Upper lobe of left lung (tissue), 6 donors: Measurements from ENCODE around the gene UPK1A. TPM values are rescaled to one million over a fixed set of nuclear protein-coding genes. Genes with fewer than 3 reads are reported as not detected.

Experiments
- ATAC-seq, 2 donors: fragments of 200-7000 bp; cut with Tn5 transposase; one replicate each; pipeline ENCODE4 v1.9.1; 2022; ENCODE audit warnings: mild to moderate bottlenecking in 2 of 2, moderate library complexity in 2 of 2; ENCODE audit not compliant: low FRiP score in 2 of 2
- DNase-seq, 2 donors: peaks; one replicate each; pipeline ENCODE4 v3.0.0-alpha.2; 2019 to 2020
- H3K27ac ChIP-seq, 4 donors: fragments of 200-600 bp; sonication (generic); one replicate each; pipeline ENCODE4 v1.5.1; 2016 to 2019
- H3K27me3 ChIP-seq, 4 donors: fragments of 200-600 bp; sonication (generic); one replicate each; pipeline ENCODE4 v1.5.1; 2017 to 2019
- H3K36me3 ChIP-seq, 4 donors: fragments of 200-600 bp; sonication (generic); one replicate each; pipeline ENCODE4 v1.5.1; 2016 to 2019
- H3K4me1 ChIP-seq, 4 donors: fragments of 200-600 bp; sonication (generic); one replicate each; pipeline ENCODE4 v1.5.1; 2018 to 2019
- H3K4me3 ChIP-seq, 4 donors: fragments of 200-600 bp; sonication (generic); one replicate each; pipeline ENCODE4 v1.5.1; 2017 to 2019; ENCODE audit warnings: mild to moderate bottlenecking in 2 of 4, moderate library complexity in 1 of 4
- H3K9me3 ChIP-seq, 4 donors: fragments of 200-600 bp; sonication (generic); one replicate each; pipeline ENCODE4 v1.5.1; 2018 to 2019
- EP300 ChIP-seq, 4 donors: sonication (generic); formaldehyde crosslinking; IDR thresholded peaks; one replicate each; pipeline ENCODE4 v1.5.1; 2017; ENCODE audit warnings: antibody characterized with exemption in 4 of 4, control low read depth in 2 of 4
- POLR2A ChIP-seq, 4 donors: fragments of 450-650 bp; IDR thresholded peaks; one replicate each; pipeline ENCODE4 v1.5.1; 2016 to 2017; ENCODE audit warnings: antibody characterized with exemption in 4 of 4, mild to moderate bottlenecking in 2 of 4
- POLR2AphosphoS5 ChIP-seq, 2 donors: sonication (generic); formaldehyde crosslinking; IDR thresholded peaks; one replicate each; pipeline ENCODE4 v1.5.1; 2017; ENCODE audit warnings: antibody characterized with exemption in 2 of 2
- WGBS, 2 donors: methylation state at CpG; one replicate each; pipeline ENCODE4 v1.1.5; 2017 to 2018; 5-methylcytosine and 5-hydroxymethylcytosine counted together
- total RNA-seq, 6 donors: library from RNA; depleted of rRNA in 4 of 6; stranded (reverse); fragments of >200 nt in 4 of 6; gene quantifications; one replicate each; pipeline versions ENCODE4 v1.1.0 to v1.2.1, GENCODE V29; 2016 to 2021
- TF ChIP-seq, protein P1 (sequence below), 6 experiments: fragments of 450-650 bp in 4 of 6; fragments of 200-600 bp in 2 of 6; sonication (generic) in 2 of 6; IDR thresholded peaks; one replicate each; pipeline ENCODE4 v1.5.1; 2016 to 2019; ENCODE audit warnings: antibody characterized with exemption in 6 of 6
- donor health status: DM: no; HTN: no; CAD: no; lungs with moderate emphysema.
- donor health status: DM: no; HTN: yes; CAD: no; lungs with severe emphysema.

The UPK1A gene
- total RNA-seq, 6 donors from 2014 or later: not detected

DNA sequence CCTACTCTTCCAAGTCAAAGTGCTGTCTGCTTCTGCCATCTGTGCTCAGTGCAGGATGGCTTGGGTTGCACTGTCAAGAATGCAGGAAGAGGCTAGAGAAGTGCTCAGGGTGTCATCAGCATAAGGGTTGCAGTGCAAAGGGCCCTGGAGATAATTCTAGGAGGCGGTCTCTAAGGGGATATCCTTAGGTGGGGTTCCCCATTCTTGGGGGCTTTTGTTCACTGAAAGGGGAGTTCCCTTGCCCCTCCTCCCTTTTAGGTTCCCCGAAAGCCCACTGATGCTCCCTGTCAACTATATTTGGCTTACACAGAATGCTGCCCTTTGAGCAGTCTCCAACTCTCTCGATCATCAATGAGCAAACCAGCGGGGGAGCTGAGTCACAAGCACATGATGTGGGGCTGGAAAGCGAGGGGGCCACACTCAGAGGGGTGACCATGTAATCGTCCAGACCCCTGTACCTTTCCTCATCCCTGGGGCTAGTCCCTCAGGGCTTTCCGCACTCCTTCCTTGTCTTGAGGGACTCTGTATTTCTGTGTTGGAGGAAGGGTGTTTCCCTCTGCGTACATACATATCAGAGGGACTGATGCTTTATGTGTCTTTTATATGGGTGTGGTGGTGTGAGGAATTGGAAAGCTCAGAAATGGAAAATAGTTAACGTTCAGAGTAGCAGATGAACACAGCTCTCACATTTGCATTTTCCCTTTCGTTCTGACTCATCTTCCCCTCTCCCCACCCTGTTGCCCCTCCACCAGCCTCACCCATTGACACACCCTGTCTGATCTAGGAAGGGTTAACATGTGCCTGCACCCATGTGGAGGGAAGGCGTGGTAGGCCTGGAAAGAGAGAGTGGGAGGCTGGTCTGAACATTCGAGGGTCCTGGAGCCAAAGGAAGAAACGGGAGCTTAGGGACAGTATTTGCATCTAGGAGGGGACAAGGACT, 44.7 kb downstream of the UPK1A start:
- ATAC-seq (no peak), DNase-seq (no peak)
- Histone ChIP-seq H3K27ac (no peak overlapping the region), H3K27me3 (no peaks in the 10 kb centered on the region), H3K4me1 (peaks cover 7 to 11% (median 8%) of the 10 kb centered on the region in 4 donors), H3K36me3 (no peaks in the 10 kb centered on the region), H3K4me3 (no peak overlapping the region), H3K9me3 (no peaks in the 10 kb centered on the region)
- 64 to 66% methylated on average over 12 to 13 of the region's 13 CpGs for WGBS, 2 donors
- no peak for TF ChIP-seq POLR2A (IDR thresholded peaks at IDR 0.05)
- TF ChIP-seq, protein P1, sequence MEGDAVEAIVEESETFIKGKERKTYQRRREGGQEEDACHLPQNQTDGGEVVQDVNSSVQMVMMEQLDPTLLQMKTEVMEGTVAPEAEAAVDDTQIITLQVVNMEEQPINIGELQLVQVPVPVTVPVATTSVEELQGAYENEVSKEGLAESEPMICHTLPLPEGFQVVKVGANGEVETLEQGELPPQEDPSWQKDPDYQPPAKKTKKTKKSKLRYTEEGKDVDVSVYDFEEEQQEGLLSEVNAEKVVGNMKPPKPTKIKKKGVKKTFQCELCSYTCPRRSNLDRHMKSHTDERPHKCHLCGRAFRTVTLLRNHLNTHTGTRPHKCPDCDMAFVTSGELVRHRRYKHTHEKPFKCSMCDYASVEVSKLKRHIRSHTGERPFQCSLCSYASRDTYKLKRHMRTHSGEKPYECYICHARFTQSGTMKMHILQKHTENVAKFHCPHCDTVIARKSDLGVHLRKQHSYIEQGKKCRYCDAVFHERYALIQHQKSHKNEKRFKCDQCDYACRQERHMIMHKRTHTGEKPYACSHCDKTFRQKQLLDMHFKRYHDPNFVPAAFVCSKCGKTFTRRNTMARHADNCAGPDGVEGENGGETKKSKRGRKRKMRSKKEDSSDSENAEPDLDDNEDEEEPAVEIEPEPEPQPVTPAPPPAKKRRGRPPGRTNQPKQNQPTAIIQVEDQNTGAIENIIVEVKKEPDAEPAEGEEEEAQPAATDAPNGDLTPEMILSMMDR (IDR thresholded peaks at IDR 0.05): no peak
- TF ChIP-seq EP300 (IDR thresholded peaks at IDR 0.05): no peak
- TF ChIP-seq POLR2AphosphoS5 (IDR thresholded peaks at IDR 0.05): no peak

DNA sequence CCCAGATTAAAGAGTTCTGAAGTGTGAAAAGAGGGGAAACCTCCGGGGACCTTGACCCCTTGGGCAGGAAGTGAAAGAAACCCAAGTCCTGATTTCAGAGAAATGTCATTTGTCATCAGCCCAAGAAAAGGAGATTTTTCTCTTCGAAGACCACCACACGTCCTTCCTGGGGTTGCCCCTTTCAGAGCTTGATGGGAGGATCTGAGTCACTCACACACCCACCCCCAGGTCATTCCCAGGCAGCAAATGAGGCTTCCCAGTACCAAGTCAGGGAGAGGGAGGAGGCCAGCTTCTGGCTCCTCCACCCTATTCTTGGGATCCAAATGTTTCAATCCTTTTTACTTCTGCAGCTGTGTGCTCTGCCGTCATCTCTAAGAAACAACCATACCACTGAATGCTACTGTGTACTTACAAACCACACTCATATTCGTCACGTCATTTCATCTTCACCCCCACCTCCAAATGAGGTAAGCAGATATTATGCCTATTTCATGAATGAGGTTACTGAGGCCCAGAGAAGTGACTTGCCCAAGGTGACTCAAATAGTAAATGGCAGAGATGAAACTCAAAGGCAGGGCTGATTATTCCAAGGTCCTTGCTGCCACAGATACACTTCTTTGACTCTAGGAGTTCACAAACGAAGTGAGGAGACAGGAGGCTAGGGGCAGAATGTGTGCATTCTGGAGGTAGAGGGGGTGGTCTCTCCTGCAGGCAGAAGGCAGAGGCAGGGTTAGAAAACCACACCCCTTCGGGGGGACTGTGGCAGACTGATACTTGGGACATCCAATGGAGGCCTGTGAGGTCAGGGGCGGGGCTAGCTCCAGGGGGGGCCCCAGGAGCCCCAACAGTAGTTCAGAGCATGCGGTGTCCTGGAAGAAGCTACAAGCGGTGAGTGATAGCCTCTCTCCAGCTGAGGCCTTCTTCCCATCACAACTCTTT, 46.5 kb downstream of the UPK1A start:
- no peak for ATAC-seq
- no peaks in the 10 kb centered on the region for H3K9me3 ChIP-seq
- DNase-seq: no peak
- peaks cover 8 to 19% (median 14%) of the 10 kb centered on the region in 4 donors for H3K4me1 ChIP-seq
- WGBS, 2 donors: 57 to 83% methylated on average over 11 of the region's 11 CpGs
- H3K27me3 ChIP-seq: no peaks in the 10 kb centered on the region
- H3K27ac ChIP-seq: no peak overlapping the region
- no peaks in the 10 kb centered on the region for H3K36me3 ChIP-seq
- TF ChIP-seq, protein P1 (IDR thresholded peaks at IDR 0.05): no peak
- TF ChIP-seq POLR2AphosphoS5 (IDR thresholded peaks at IDR 0.05) (no peak), POLR2A (IDR thresholded peaks at IDR 0.05) (no peak), EP300 (IDR thresholded peaks at IDR 0.05) (no peak)
- no peak overlapping the region for H3K4me3 ChIP-seq

DNA sequence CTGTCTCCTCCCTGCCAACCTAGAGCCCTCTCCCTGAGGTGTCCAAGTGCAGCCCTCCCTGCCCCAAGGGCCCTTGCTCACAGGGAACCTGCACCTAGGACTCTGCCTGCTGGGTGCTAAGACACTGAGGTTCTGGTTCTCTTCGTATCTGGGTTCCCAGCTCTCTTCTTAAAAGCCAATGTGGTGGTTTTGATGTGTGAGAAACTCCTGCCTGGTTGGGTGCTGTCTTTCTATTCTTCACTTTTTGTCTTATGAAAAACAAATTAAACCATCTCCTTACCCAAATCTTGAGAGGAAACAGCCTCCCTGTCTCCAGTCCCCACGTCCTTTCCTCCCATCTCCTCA, 47.2 kb downstream of the UPK1A start:
- H3K27me3 ChIP-seq: no peaks in the 10 kb centered on the region
- H3K9me3 ChIP-seq: no peaks in the 10 kb centered on the region
- TF ChIP-seq POLR2A (IDR thresholded peaks at IDR 0.05) (no peak), POLR2AphosphoS5 (IDR thresholded peaks at IDR 0.05) (no peak), EP300 (IDR thresholded peaks at IDR 0.05) (no peak)
- TF ChIP-seq, protein P1 (IDR thresholded peaks at IDR 0.05): no peak
- 70 to 80% methylated on average over 2 of the region's 2 CpGs for WGBS, 2 donors
- peaks cover 8 to 21% (median 15%) of the 10 kb centered on the region in 4 donors for H3K4me1 ChIP-seq
- no peak overlapping the region for H3K27ac ChIP-seq
- no peak for ATAC-seq
- no peaks in the 10 kb centered on the region for H3K36me3 ChIP-seq
- no peak for DNase-seq
- no peak overlapping the region for H3K4me3 ChIP-seq

DNA sequence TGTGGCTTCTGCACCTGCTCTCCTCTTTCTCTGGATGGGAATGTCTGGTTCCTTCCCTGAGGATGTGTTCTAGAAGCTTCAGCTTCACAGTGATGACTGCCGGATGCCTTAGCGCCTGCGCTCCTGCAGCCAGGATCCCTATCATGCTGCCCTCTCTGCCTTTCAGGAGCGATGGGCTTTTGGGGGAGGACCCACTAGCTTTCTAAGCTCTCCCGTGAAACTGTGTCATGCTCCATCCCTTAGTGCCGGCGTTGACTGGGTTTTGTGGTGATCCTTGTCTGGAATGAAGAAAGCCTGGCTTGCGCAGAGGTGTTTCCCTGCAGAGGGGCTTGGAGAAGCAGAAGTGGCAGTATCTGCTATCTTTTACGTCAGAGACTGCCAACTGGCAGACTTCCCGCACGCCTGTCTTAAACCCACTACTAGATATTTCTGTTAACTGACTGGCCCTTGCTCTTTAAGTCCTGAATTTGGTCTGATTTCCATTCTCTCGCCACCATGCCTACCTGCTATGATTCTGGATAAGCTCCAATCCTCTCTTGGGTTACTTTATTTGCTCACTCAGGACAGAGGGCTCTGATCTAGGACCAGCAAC, 47.7 kb downstream of the UPK1A start:
- DNase-seq: no peak
- WGBS, 2 donors: 76 to 80% methylated on average over 12 of the region's 12 CpGs
- no peak for ATAC-seq
- H3K4me1 ChIP-seq: peaks cover 11 to 26% (median 20%) of the 10 kb centered on the region in 4 donors
- no peaks in the 10 kb centered on the region for H3K36me3 ChIP-seq
- no peak overlapping the region for H3K4me3 ChIP-seq
- no peak overlapping the region for H3K27ac ChIP-seq
- no peaks in the 10 kb centered on the region for H3K9me3 ChIP-seq
- TF ChIP-seq POLR2AphosphoS5 (IDR thresholded peaks at IDR 0.05) (no peak), POLR2A (IDR thresholded peaks at IDR 0.05) (no peak), EP300 (IDR thresholded peaks at IDR 0.05) (no peak)
- TF ChIP-seq, protein P1 (IDR thresholded peaks at IDR 0.05): no peak
- H3K27me3 ChIP-seq: no peaks in the 10 kb centered on the region
